H9 (cell line): ENCODE results near the gene TRABD. TPM values are rescaled to one million over a fixed set of nuclear protein-coding genes. Genes with fewer than 3 reads are reported as not detected.

ENCODE experiments used
- DNase-seq: peaks from one replicate; pipeline ENCODE4 v3.0.0-alpha.2; 2017
- H2AFZ ChIP-seq: one replicate; pipeline ENCODE4 v1.6.1; 2013; ENCODE audit warnings: mild to moderate bottlenecking, low read length, control low read depth, moderate library complexity
- H2AK5ac ChIP-seq: 2 replicates; pipeline ENCODE4 v1.6.1; 2013; ENCODE audit warnings: low read length, control low read depth, mixed read lengths; ENCODE audit not compliant: insufficient read length
- H2BK120ac ChIP-seq: one replicate; pipeline ENCODE4 v1.6.1; 2013; ENCODE audit warnings: low read depth, mild to moderate bottlenecking, low read length, control low read depth, inconsistent platforms; ENCODE audit not compliant: poor library complexity, severe bottlenecking
- H2BK12ac ChIP-seq: 2 replicates; pipeline ENCODE4 v1.6.1; 2013; ENCODE audit warnings: low read length, control low read depth, mixed read lengths, low read depth; ENCODE audit not compliant: insufficient read length
- H2BK15ac ChIP-seq: 2 replicates; pipeline ENCODE4 v1.6.1; 2013; ENCODE audit warnings: low read depth, low read length, control low read depth
- H2BK20ac ChIP-seq: one replicate; pipeline ENCODE4 v1.6.1; 2013; ENCODE audit warnings: low read depth, mild to moderate bottlenecking, low read length, control low read depth, inconsistent platforms; ENCODE audit not compliant: poor library complexity, severe bottlenecking
- H2BK5ac ChIP-seq: 2 replicates; pipeline ENCODE4 v1.6.1; 2013; ENCODE audit warnings: low read length, control low read depth, mixed read lengths; ENCODE audit not compliant: insufficient read length
- H3K14ac ChIP-seq: 2 replicates; pipeline ENCODE4 v1.6.1; 2013; ENCODE audit warnings: low read length, control low read depth; ENCODE audit not compliant: insufficient read depth
- H3K18ac ChIP-seq: 2 replicates; pipeline ENCODE4 v1.6.1; 2013; ENCODE audit warnings: low read depth, mild to moderate bottlenecking, mixed read lengths, low read length, control low read depth; ENCODE audit not compliant: insufficient read length
- H3K23ac ChIP-seq: 2 replicates; pipeline ENCODE4 v1.6.1; 2013; ENCODE audit warnings: low read length, control low read depth, mixed read lengths, low read depth; ENCODE audit not compliant: insufficient read length
- H3K23me2 ChIP-seq: 2 replicates; pipeline ENCODE4 v1.6.1; 2013; ENCODE audit warnings: low read depth, mild to moderate bottlenecking, mixed read lengths, low read length, control low read depth; ENCODE audit not compliant: insufficient read length, poor library complexity, severe bottlenecking
- H3K27ac ChIP-seq: 2 replicates; pipeline ENCODE4 v1.5.1; 2013; ENCODE audit warnings: low read length, control low read depth, mixed read lengths, low read depth; ENCODE audit not compliant: insufficient read length
- H3K27me3 ChIP-seq: 2 replicates; pipeline ENCODE4 v1.6.1; 2013; ENCODE audit warnings: low read length, control low read depth, inconsistent platforms; ENCODE audit not compliant: insufficient read depth
- H3K4ac ChIP-seq: 2 replicates; pipeline ENCODE4 v1.6.1; 2013; ENCODE audit warnings: low read depth, mild to moderate bottlenecking, control low read depth, inconsistent platforms, low read length, moderate library complexity
- H3K4me1 ChIP-seq: 2 replicates; pipeline ENCODE4 v1.6.1; 2013; ENCODE audit warnings: low read length, control low read depth, inconsistent platforms; ENCODE audit not compliant: insufficient read depth
- H3K4me2 ChIP-seq: 2 replicates; pipeline ENCODE4 v1.6.1; 2013; ENCODE audit warnings: low read length, control low read depth, mixed read lengths; ENCODE audit not compliant: insufficient read length, insufficient read depth
- H3K56ac ChIP-seq: 2 replicates; pipeline ENCODE4 v1.6.1; 2013; ENCODE audit warnings: low read depth, mild to moderate bottlenecking, mixed read lengths, low read length, control low read depth; ENCODE audit not compliant: insufficient read length
- H3K79me1 ChIP-seq: 2 replicates; pipeline ENCODE4 v1.6.1; 2013; ENCODE audit warnings: low read depth, mild to moderate bottlenecking, moderate library complexity, low read length, control low read depth, inconsistent platforms; ENCODE audit not compliant: insufficient read depth, poor library complexity, severe bottlenecking
- H3K79me2 ChIP-seq: 2 replicates; pipeline ENCODE4 v1.6.1; 2013; ENCODE audit warnings: low read length, control low read depth, inconsistent platforms; ENCODE audit not compliant: insufficient read depth
- H3K9ac ChIP-seq: 2 replicates; pipeline ENCODE4 v1.6.1; 2013; ENCODE audit warnings: low read length, control low read depth, mixed read lengths; ENCODE audit not compliant: insufficient read length; ENCODE audit errors: extremely low read depth
- H3K9me3 ChIP-seq: one replicate; pipeline ENCODE4 v1.6.1; 2013; ENCODE audit warnings: low read depth, low read length, inconsistent platforms; ENCODE audit not compliant: control insufficient read depth
- H3T11ph ChIP-seq: one replicate; pipeline ENCODE4 v1.6.1; 2013; ENCODE audit warnings: mild to moderate bottlenecking, low read length, control low read depth, inconsistent platforms
- H4K20me1 ChIP-seq: one replicate; pipeline ENCODE4 v1.6.1; 2013; ENCODE audit not compliant: control insufficient read depth, insufficient read length, insufficient read depth
- H4K5ac ChIP-seq: 2 replicates; pipeline ENCODE4 v1.6.1; 2013; ENCODE audit warnings: low read depth, mild to moderate bottlenecking, mixed read lengths, low read length, control low read depth; ENCODE audit not compliant: insufficient read length
- H4K8ac ChIP-seq: replicated peaks from 2 replicates; pipeline ENCODE4 v1.6.1; 2013; ENCODE audit warnings: low read length, control low read depth, mixed read lengths, low read depth; ENCODE audit not compliant: insufficient read length
- H4K91ac ChIP-seq: 2 replicates; pipeline ENCODE4 v1.6.1; 2013; ENCODE audit warnings: low read depth, mild to moderate bottlenecking, moderate library complexity, mixed read lengths, low read length, control low read depth; ENCODE audit not compliant: insufficient read length
- H3K27ac Mint-ChIP-seq, 3 experiments: 2 replicates in 2 of 3; 3 replicates in 1 of 3; pipeline ENCODE4 v1.8.0; 2020 to 2021; ENCODE audit warnings: mixed read lengths in 3 of 3, mild to moderate bottlenecking in 1 of 3, moderate library complexity in 1 of 3
- H3K27me3 Mint-ChIP-seq: 2 replicates; pipeline ENCODE4 v1.8.0; 2021; ENCODE audit warnings: low read depth, mild to moderate bottlenecking, moderate library complexity, mixed read lengths
- H3K36me3 Mint-ChIP-seq, 3 experiments: 2 replicates in 2 of 3; 3 replicates in 1 of 3; pipeline ENCODE4 v1.8.0; 2020 to 2021; ENCODE audit warnings: low read depth in 3 of 3, mixed read lengths in 3 of 3; ENCODE audit not compliant: insufficient read depth in 1 of 3
- H3K4me1 Mint-ChIP-seq, 2 experiments: 2 replicates each; pipeline ENCODE4 v1.8.0; 2020; ENCODE audit warnings: mixed read lengths in 2 of 2
- H3K4me3 Mint-ChIP-seq, 2 experiments: 2 replicates in 1 of 2; 3 replicates in 1 of 2; pipeline ENCODE4 v1.8.0; 2020 to 2021; ENCODE audit warnings: mild to moderate bottlenecking in 2 of 2, mixed read lengths in 2 of 2, moderate library complexity in 1 of 2
- H3K9me3 Mint-ChIP-seq, 2 experiments: 2 replicates in 1 of 2; 3 replicates in 1 of 2; pipeline ENCODE4 v1.8.0; 2020; ENCODE audit warnings: mild to moderate bottlenecking in 2 of 2, mixed read lengths in 2 of 2, moderate library complexity in 1 of 2
- WGBS: extraction: QIAGEN DNeasy Blood & Tissue Kit; methylation state at CpG from one replicate; pipeline ENCODE4 v1.1.7; 2013; ENCODE audit warnings: missing lambda C conversion rate, low lambda C conversion rate, mixed read lengths; ENCODE audit not compliant: insufficient read length; ENCODE audit errors: extremely low coverage; 5-methylcytosine and 5-hydroxymethylcytosine counted together
- total RNA-seq: library from RNA; stranded (reverse); gene quantifications from 2 replicates; pipeline ENCODE4 v1.2.1, GENCODE V29; 2021
- TF ChIP-seq, protein P1 (sequence below): fragments of 200-600 bp; sonication (generic); conservative IDR thresholded peaks from 3 replicates; pipeline ENCODE4 v1.8.0; 2021; ENCODE audit warnings: antibody characterized with exemption, mild to moderate bottlenecking

TRABD gene
- total RNA-seq, 1 experiment from 2014 or later = 47.8 TPM

- Histone ChIP-seq H3K4me2 (no peak overlapping the region), H3K4ac (no peak overlapping the region), H4K20me1 (no peaks in the 10 kb centered on the region), H4K5ac (no peak overlapping the region), H3T11ph (no peak overlapping the region), H3K18ac (no peak overlapping the region), H2AFZ (no peak overlapping the region), H2BK5ac (no peak overlapping the region), H3K14ac (no peak overlapping the region), H2BK12ac (no peak overlapping the region), H2AK5ac (no peak overlapping the region), H3K23ac (no peak overlapping the region), H3K23me2 (no peaks in the 10 kb centered on the region), H2BK15ac (no peak overlapping the region), H2BK120ac (no peak overlapping the region), H3K9me3 (no peaks in the 10 kb centered on the region), H3K79me2 (no peaks in the 10 kb centered on the region; the same call in 1 of the 2 replicates), H4K8ac (no peak overlapping the region), H3K27me3 (no peaks in the 10 kb centered on the region), H2BK20ac (no peak overlapping the region), H3K56ac (no peak overlapping the region), H4K91ac (no peak overlapping the region), H3K79me1 (no peaks in the 10 kb centered on the region), H3K27ac (no peak overlapping the region), H3K9ac (no peak overlapping the region), H3K4me1 (no peaks in the 10 kb centered on the region)
- peaks cover 26 to 63% (median 63%) of the 10 kb centered on the region in 3 experiments; a peak in 6 of 7 replicates for H3K36me3 Mint-ChIP-seq
- H3K27me3 Mint-ChIP-seq = no peaks in the 10 kb centered on the region
- peaks cover 2 to 6% of the 10 kb centered on the region in 2 experiments; a peak in 2 of 4 replicates for H3K4me1 Mint-ChIP-seq
- DNase-seq = no peak
- H3K4me3 Mint-ChIP-seq = no peak overlapping the region
- no CpG with 5 or more reads among the region's 31 CpGs for WGBS
- TF ChIP-seq, protein P1, sequence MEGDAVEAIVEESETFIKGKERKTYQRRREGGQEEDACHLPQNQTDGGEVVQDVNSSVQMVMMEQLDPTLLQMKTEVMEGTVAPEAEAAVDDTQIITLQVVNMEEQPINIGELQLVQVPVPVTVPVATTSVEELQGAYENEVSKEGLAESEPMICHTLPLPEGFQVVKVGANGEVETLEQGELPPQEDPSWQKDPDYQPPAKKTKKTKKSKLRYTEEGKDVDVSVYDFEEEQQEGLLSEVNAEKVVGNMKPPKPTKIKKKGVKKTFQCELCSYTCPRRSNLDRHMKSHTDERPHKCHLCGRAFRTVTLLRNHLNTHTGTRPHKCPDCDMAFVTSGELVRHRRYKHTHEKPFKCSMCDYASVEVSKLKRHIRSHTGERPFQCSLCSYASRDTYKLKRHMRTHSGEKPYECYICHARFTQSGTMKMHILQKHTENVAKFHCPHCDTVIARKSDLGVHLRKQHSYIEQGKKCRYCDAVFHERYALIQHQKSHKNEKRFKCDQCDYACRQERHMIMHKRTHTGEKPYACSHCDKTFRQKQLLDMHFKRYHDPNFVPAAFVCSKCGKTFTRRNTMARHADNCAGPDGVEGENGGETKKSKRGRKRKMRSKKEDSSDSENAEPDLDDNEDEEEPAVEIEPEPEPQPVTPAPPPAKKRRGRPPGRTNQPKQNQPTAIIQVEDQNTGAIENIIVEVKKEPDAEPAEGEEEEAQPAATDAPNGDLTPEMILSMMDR = no peak
- H3K9me3 Mint-ChIP-seq = peaks cover 0 to 8% of the 10 kb centered on the region in 2 experiments; a peak in 1 of 5 replicates
- no peak overlapping the region for H3K27ac Mint-ChIP-seq
Observed at GRCh38 chr22:50208939-50209892, 23.5 kb downstream of the TRABD start.
